Measurements from ENCODE around the gene DNAJC8.

Gene DNAJC8

DNA sequence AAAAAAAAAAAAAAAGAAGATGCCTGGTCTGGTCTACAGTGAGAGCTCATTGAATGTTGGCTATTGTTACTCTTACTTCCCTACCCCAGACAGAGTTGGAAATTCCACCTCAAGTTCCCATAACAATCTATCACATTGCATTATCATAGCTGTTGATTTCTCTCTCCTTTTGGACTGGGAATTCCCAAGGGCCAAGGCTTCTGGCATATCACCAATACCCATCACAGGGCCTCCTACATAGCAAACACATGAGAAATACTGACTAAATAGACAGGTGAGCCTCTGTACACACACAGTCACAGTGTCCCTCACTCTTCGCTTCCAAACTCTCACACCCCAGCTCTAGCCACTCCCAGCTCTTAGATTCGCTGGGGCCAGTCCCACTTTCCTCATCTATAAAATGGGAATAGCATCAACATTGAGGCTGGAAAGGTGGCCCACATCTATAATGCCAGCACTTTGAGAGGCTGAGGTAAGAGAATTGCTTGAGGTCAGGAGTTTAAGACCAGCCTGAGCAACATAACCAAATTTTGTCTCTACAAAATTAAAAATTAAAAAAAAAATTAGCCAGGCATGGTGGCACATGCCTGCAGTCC lies 62.7 kb downstream of the DNAJC8 start:
- no peak for DNase-seq

DNA sequence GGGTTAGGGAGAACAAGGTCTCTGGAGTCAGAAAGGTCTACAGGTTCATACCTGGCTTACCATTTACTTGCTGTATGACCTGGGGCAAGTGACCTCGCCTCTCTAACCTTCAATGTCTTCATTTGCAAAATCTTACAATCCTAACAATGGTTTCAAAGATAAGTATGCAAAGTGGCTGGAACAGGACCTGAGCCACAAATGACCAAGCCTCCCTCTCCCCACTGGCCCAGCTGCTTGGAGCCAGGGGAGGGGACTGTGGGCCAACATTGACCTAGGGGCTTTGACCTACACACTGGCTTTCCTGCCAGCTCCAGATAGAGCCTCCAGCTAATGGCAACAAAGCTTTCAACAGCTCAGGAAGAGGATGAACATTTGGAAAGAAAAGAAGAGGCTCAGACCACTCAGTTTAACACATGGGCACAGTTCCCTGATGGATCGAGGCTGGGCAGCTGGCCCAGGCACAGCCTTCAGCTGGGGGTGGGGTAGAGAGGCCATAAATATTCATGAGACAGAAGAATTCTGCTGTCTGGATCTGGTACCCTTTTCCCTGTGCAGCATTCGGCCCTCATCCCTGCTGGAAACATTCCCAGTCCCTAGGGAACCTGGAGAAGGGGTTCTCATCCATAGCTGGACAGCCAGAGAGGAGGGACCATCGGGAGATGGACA lies 69.2 kb downstream of the DNAJC8 start:
- DNase-seq, result no peak

DNA sequence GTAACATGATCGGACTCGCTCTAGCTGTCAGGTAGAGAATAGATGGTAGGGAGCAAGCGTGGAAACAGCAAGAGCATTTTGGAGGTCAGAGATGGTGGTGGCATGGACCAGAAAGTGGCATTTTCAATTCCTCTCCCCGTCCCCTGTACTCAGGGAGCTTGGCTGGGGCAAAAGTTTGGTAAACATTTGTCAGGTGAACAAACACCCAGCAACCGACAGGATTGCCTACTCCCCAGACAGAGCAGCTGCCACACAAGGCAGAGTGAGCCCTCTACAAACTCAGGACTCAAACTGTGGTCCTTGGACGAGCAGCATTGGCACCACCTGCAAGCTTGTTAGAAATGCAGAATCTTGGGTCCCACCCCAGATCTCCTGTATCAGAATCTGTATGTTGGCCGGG lies 70.7 kb downstream of the DNAJC8 start:
- DNase-seq, result no peak

DNA sequence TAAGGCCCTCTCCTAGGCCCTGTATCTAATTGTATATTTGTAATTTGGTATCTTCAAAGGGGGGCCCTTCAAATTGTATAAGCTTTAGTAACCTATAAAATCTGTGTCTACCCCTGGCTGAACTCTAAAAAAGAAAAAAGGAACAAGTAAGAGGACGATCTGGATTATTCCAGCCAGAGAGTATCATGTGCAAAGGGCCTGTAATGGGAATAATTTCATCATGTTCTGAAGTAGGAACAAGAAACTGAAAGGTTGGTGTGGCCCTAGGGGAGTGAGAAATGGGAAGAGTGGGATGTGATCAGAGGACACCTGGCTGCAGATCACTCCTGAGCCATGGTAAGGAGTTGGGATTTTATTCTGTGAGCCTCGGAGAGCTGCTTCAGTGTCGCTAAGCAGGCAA lies 71.1 kb downstream of the DNAJC8 start:
- DNase-seq, result no peak

DNA sequence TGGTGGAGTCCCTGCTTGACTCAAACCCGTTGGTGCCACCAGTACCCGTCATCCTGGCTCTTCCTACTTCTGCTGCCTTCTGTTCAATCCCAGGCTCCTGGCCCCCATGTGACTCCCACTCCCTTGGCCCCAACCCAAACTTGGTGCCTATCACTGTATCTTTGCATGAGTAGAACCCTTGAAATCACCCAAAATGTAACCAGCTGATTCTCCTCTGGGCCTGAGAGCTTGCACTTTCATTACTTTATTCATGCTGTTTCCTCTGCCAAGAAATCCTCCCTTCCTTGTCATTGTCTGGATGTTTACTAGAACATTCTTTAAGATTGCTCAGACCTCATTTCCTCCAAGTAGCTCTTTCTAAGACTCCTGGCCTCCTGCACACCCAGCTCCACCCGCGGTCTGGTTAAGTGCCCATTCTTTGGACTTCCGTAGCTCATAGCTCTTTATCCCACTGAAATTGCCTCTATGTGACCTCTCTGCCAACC lies 72.0 kb downstream of the DNAJC8 start:
- DNase-seq, result no peak

DNA sequence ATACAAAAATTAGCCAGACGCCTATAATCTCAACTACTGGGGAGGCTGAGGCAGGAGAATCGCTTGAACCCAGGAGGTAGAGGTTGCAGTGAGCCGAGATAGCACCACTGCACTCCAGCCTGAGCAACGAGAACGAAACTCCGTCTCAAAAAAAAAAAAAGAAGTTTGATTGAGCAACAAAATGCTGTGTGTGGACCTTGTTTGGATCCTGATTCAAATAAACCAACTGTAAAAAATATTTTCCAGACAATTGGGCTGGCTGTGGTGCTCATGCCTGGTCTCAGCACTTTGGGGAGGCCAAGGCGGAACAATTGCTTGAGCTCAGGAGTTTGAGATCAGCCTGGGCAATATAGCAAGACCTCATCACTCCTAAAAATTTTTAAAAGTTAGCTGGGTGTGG lies 73.1 kb downstream of the DNAJC8 start:
- DNase-seq, result no peak

DNA sequence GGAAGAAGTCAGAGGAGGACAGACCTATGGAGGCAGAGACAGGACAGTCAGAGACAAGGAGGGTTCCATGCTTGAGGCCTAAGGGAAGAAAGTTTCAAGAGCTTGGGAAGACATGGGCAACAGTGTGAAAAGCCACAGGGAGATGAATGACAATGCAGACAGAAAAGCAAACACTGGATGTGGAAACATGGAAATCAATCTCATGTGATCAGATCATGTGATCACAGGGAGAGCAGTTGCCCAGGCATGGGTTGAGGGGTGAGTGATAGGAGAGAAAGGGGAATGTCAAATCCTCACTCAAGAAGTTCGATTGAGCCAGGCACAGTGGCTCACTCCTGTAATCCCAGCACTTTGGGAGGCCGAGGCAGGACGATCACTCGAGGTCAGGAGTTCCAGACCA lies 73.6 kb downstream of the DNAJC8 start:
- DNase-seq, result no peak

DNA sequence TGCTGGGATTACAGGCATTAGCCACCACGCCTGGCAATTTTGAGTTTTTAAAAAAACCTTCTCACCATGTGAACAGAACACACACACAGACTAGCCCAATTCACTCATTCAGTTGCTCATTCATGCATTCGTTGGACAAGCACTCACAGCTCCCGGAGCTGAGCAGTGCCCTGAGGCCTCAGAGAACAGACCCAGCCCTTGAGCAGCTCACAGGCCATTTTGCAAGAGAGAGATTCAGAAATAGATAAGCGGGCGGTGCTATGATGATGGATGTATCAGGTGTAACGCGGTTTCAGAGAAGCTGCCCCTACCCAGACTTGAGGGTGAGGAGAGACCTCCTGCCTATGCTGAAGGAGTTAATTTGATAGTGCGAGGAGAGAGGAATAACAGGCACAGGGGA lies 74.9 kb downstream of the DNAJC8 start:
- DNase-seq, result no peak

DNA sequence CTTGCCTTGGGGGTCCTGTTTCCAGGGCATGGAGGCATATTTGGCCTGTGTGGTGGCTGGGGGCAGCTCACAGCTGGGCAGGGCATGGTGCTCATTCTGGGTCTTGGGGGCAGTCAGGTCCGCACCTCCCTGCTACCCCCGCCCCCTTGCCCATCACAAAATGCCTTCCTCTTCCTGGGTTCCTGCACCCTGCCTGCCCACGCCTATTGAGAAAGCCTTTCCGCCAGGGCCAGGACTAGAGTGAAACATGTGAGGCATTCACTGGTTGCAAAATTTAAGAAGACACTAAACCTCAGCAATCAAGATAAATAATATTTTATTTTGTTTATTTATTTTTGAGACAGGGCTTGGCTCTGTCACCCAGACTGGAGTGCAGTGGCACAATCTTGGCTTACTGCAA lies 76.0 kb downstream of the DNAJC8 start:
- no peak for DNase-seq

DNA sequence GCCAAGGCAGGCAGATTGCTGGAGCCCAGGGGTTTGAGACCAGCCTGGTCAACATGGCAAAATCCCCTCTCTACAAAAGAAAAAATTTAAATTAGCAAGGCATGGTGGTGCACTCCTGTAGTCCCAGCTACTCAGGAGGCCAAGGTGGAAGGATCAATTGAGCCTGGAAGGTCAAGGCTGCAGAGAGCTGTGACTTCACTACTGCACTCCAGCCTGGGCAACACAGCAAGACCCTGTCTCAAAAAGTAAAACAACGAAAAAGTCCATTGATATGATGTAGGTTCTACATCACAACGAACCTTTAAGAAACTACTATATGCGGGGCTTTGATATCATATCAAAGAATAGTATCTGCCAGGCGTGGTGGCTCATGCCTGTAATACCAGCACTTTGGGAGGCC lies 77.2 kb downstream of the DNAJC8 start:
- DNase-seq, result no peak

DNA sequence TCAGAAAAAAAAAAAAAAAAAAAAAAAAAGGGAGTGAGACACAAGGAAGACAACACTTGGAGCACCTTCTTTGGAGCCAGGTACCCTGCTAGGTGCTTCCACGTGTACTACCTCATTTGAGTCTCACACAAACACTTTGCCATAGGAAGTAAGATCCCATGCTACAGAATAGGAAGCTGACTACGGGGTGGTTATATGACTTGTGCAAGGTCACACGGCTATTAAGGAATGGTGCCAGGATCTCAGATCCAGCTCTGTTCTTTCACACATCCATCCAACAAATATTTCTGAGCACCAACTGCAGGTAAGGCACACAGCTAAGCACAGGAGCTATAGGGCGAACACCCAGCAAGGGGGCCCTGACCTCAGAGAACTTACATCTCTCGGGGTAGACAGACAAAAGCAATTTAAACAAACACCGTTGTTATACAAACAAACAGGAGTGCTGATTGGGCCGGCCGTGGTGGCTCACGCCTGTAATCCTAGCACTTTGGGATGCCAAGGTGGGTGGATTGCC lies 78.7 kb downstream of the DNAJC8 start:
- no peak for DNase-seq
